Measurements from ENCODE around the gene HRH2.

HRH2 gene

GRCh38 chr5:175694371-175695160 lies 36.7 kb downstream of the HRH2 start:
- DNase-seq = no peak

DNA sequence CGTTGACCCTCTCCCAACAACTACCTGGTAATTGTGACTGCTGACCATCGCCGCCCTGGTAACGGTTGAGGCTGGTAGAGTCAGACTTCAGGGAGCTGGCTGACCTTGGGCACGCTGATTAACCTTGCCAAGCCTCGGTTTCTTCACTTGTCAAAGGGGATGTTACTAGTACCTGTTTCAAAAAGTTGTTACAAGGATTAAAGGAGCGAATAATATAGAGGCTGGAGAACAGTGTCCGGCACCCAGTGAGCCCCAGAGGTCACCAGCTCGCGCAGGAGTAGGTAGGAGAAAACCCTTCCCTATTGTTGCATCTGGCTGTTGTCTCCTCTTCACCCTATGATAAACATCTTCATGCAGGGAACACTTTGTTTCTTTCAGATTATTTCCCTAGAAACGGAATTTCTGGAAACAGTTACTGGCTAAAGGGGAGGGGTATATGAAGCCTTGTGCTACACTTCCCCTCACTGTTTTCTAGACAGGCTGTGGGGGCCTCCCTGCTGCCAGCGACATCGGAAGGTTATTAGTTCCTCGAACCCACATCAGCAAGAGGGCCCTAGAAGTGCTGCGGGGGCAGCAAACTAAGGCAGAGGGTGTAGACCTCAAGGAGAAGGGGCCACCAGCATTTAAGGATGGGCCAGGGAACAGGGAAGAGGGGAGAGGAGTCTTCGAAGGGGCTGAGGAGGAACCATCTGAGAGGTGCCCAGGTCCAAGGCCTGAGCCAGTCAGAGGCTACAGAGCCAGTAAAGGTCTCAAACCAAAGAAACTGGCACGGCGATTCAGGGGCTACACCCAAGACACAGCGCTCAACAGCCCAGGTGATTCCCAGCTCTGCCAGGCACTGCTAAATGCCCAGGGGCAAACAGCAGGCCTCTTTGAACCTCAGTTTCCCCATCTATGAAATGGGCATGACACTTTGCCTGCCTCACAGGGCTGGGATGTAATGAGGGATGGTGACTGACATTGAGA lies 37.6 kb downstream of the HRH2 start:
- DNase-seq = no peak

DNA sequence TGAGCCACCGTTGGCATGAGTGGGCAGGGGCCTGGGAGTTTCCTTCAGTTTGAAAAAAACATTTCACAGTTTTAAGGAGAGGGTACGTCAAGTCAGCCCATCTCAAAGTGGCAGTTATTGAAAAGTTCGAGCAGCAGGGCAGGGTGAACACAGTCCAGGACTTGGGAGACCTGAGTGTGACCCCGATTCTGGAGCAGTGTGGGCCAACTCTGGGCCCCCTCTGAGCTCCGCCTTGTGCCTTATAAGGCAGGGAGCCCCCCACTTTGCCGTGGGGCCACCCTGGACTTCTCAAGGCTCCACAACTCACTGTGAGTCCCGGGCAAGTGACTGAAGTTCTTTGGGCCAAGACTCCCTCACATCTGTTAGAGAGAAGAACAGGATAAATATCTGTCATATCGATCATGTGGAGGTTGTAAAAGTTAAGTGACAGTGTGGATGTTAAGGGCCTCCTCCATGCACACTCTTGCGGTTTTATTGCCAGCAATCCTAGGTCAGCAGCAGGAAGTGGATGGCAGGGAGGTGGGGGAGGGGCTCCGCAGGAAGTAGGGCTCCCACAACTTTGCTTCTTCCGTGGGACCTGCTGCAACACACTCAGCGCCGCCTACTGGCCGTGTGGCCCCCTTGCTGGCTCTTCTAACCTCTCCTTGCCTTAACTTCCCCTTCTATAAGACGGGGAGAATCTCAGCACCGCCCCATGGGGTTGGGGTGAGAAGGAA lies 38.4 kb downstream of the HRH2 start:
- peak; percentile 80 for DNase-seq

- no peak for DNase-seq
Measured at GRCh38 chr5:175696855-175697198, 39.0 kb downstream of the HRH2 start.

- no peak for DNase-seq
Measured at GRCh38 chr5:175697846-175698245, 40.0 kb downstream of the HRH2 start.

GRCh38 chr5:175698401-175699115 lies 40.7 kb downstream of the HRH2 start:
- no peak for DNase-seq

DNA sequence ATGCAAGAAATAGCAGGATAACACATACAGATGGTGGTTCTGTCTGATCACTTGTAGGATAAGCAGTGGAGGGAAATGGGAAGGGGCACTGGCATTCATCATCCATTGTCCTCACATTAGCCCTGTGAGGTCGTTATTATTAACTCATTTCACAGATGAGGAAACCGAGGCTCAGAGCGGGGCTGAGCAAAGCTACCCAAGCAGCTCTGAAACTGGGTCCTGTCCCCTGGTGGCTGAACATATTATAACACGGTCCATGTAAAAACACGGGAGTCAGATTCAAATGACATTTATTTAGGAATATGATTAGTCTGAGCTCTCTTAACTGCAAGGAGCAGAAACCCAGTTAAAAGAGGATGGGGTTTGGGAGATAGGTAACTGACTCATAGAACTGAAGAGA lies 43.1 kb downstream of the HRH2 start:
- DNase-seq = peak; percentile 7

- no peak for DNase-seq
Measured at GRCh38 chr5:175701797-175702196, 43.9 kb downstream of the HRH2 start.

DNA sequence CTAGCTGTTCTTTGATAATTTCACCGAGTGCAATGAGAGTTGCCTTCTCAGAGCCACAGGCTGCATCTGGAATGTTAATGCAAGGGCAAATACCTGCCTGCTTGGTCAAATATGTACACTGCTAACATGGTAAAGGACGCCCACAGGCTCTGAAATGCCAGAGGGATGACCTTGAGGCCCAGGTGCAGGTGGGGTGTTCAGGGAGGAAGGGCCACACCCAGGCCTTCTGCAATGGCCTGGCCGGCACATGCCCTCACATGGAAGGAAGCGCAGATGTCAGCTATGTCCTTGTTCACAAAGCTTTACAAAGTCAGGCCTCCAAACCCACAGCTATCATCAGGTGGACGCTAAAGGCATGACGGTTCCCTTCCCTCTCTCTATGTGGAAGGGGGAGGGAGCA lies 48.6 kb downstream of the HRH2 start:
- no peak for DNase-seq

DNA sequence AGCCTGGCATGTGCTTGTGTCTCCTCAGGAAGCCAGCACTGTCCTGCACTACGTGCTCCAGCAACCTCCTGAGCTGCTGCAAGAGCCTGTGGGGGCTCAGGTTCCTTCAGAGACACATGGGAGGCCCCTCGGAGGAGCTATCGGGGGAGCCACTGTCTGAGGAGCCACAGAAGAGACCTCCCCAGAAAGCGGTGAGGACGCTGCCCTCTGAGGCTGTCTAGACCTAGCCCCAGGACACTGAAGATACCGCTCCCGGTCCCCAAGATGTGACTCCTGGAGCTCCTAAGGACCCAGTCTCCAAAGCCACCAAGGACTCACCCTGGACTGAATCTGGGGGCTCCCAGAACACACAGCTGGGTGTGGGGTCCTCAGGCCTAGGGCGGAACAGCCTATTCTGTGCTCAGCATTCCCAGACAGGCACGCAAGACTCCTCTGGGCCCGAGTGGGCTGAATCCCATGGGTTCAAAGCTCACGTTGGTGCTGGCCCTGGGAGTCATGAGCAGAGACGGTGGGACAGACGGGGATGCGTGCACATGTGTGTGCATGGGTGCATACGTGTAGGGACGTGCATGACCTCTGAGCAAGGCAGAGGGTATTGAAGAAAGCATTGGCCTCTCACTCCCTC lies 50.0 kb downstream of the HRH2 start:
- no peak for DNase-seq

DNA sequence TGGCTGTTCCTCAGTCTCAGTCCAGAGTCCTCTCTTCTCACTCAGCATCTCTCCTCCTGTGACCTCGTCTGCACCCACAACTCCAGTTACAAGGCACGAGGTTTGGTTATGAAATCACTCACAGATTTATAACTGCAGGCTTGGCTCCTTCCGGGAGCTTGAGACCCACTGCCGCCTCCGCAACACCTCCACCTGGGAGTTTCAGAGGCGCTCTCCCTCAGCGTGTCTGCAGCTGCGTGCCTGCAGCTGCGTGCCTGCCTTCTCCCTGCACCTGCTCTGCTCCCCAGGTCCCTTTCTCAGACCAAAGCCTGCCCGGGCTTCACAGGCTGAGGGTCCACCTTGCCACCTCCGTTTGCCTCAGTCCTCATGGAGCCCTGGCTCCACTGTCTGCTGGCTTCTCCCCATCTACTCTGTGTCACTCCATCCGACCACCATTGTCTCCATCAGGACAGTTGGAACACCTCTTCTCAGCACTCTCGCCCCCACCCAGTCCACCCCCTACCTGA lies 51.5 kb downstream of the HRH2 start:
- no peak for DNase-seq

GRCh38 chr5:175710326-175710725 lies 52.5 kb downstream of the HRH2 start:
- DNase-seq = no peak

DNA sequence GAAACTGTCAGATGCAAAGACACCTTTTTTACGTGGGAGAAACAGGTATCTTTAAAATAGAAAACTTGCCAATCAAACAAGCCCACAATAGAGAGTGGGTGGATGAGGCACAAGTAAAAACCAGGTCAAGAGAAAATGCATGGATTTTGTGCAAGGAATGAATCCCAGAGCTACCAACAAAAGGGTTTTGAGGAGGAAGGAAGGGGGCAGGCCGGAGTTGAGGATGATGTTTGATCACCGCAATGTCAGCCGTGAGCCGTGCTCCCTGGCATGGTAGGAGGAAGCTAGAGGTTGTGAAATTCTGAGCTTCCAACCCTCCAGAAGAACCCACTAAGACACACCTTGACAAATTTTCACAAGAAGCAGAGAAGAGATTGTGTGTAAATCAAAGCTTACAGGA lies 53.2 kb downstream of the HRH2 start:
- DNase-seq = no peak

- no peak for DNase-seq
Measured at GRCh38 chr5:175711472-175712312, 53.8 kb downstream of the HRH2 start.

DNA sequence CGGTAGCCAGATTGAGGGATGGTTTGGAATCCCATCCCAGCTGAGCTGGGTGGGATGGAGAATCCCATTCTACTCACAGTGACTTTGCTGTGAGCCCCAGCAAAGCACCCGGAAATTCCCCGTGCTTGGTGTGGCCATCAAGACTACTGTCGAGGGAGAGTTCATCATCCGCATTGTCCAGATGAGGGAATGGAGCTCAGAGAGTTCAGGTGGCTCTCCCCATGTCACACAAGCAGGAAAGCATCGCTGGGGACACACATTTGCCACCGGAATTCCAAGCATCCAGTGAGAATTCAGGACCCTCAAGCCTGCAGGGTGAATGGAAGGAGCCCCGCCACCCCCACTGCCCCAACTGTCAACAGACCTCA lies 54.4 kb downstream of the HRH2 start:
- DNase-seq = no peak

- peak; percentile 10 for DNase-seq
Measured at GRCh38 chr5:175712681-175713085, 54.8 kb downstream of the HRH2 start.

- DNase-seq = no peak
Measured at GRCh38 chr5:175713930-175714329, 56.1 kb downstream of the HRH2 start.

- no peak for DNase-seq
Measured at GRCh38 chr5:175714479-175715085, 56.7 kb downstream of the HRH2 start.

- DNase-seq = no peak
Measured at GRCh38 chr5:175715627-175716522, 58.0 kb downstream of the HRH2 start.

GRCh38 chr5:175717837-175718236 lies 60.0 kb downstream of the HRH2 start:
- DNase-seq = no peak

Data from NCI-H82 (cell line).